Parathyroid adenoma (tissue), 2 donors: ENCODE data around the gene SUCLA2.
"Not testable (repeated sequence)": the region's sequence is repeated elsewhere in the genome, so short reads cannot be mapped to it uniquely, and the experiment has no call there.

ENCODE experiments used
- H2AFZ ChIP-seq: fragments of 300-600 bp; sonication (generic); one replicate; pipeline ENCODE4 v1.7.0; 2017; ENCODE audit warnings: antibody characterized with exemption, mild to moderate bottlenecking
- H3K27ac ChIP-seq: fragments of 300-600 bp; sonication (generic); one replicate; pipeline ENCODE4 v1.7.0; 2017
- H3K27me3 ChIP-seq: fragments of 300-600 bp; sonication (generic); one replicate; pipeline ENCODE4 v1.7.0; 2017; ENCODE audit warnings: low read length; ENCODE audit not compliant: control insufficient read depth, insufficient read depth
- H3K36me3 ChIP-seq: fragments of 300-600 bp; sonication (generic); one replicate; pipeline ENCODE4 v1.7.0; 2017; ENCODE audit warnings: low read length; ENCODE audit not compliant: control insufficient read depth, insufficient read depth
- H3K4me1 ChIP-seq: fragments of 300-600 bp; sonication (generic); one replicate; pipeline ENCODE4 v1.7.0; 2017; ENCODE audit warnings: control low read depth
- H3K4me2 ChIP-seq: fragments of 300-600 bp; sonication (generic); one replicate; pipeline ENCODE4 v1.7.0; 2017; ENCODE audit warnings: low read length
- H3K4me3 ChIP-seq: fragments of 300-600 bp; sonication (generic); one replicate; pipeline ENCODE4 v1.7.0; 2017; ENCODE audit warnings: low read depth, low read length
- H3K79me2 ChIP-seq: fragments of 300-600 bp; sonication (generic); one replicate; pipeline ENCODE4 v1.7.0; 2017; ENCODE audit warnings: control low read depth
- H3K9ac ChIP-seq: fragments of 300-600 bp; sonication (generic); one replicate; pipeline ENCODE4 v1.7.0; 2017; ENCODE audit warnings: mild to moderate bottlenecking
- H3K9me3 ChIP-seq: fragments of 300-600 bp; sonication (generic); one replicate; pipeline ENCODE4 v1.7.0; 2017; ENCODE audit warnings: low read length; ENCODE audit not compliant: control insufficient read depth
- TF ChIP-seq, protein P1 (sequence below): fragments of 300-600 bp; sonication (generic); IDR thresholded peaks from one replicate; pipeline ENCODE4 v1.7.0; 2017; ENCODE audit warnings: antibody characterized with exemption, mild to moderate bottlenecking
- donor health status: primary hyperparathyroidism.

SUCLA2 gene

DNA sequence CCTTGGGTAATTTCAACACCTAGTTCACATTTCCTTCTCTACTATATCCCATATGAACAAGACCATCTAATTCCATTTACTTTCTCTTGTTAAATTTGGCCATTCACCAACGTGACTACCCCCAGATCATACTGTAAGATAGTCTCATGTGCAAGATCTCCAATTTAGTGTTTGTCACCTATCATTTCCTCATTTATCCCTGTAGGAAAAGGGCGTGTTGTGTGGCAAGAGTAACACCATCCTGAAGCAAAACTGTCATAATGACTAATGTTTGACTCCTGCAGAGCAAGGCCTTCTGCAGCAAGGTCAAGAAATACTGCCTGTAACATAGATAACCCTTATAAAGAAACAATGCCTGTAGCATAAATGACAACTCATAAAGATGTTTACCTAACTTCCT, 51.3 kb downstream of the SUCLA2 start:
- no peaks in the 10 kb centered on the region for H3K27me3 ChIP-seq
- no peak overlapping the region for H2AFZ ChIP-seq
- H3K79me2 ChIP-seq, result no peaks in the 10 kb centered on the region
- H3K36me3 ChIP-seq, result no peaks in the 10 kb centered on the region
- H3K4me1 ChIP-seq, result no peaks in the 10 kb centered on the region
- no peaks in the 10 kb centered on the region for H3K9me3 ChIP-seq
- H3K9ac ChIP-seq, result no peak overlapping the region
- H3K27ac ChIP-seq, result no peak overlapping the region
- TF ChIP-seq, protein P1, sequence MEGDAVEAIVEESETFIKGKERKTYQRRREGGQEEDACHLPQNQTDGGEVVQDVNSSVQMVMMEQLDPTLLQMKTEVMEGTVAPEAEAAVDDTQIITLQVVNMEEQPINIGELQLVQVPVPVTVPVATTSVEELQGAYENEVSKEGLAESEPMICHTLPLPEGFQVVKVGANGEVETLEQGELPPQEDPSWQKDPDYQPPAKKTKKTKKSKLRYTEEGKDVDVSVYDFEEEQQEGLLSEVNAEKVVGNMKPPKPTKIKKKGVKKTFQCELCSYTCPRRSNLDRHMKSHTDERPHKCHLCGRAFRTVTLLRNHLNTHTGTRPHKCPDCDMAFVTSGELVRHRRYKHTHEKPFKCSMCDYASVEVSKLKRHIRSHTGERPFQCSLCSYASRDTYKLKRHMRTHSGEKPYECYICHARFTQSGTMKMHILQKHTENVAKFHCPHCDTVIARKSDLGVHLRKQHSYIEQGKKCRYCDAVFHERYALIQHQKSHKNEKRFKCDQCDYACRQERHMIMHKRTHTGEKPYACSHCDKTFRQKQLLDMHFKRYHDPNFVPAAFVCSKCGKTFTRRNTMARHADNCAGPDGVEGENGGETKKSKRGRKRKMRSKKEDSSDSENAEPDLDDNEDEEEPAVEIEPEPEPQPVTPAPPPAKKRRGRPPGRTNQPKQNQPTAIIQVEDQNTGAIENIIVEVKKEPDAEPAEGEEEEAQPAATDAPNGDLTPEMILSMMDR, result no peak
- no peak overlapping the region for H3K4me3 ChIP-seq
- H3K4me2 ChIP-seq, result no peak overlapping the region

DNA sequence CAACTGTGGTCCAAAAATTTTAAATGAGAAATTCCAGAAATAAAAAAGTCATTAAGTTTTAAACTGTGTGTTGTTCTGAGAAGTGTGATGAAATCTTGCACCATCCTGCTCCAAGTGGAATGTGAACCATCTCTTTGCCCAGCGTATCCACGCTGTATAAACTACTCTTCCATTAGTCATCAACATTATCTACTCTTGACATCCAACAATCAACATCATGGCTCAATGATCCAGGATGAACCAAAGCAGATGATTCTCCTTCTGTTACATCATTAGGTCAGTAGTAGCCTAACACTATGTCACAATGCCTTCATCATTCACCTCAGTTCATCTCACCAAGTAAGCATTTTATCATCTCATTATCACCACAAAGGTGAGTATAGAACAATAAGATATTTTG, 55.3 kb downstream of the SUCLA2 start:
- TF ChIP-seq, protein P1, result no peak
- no peaks in the 10 kb centered on the region for H3K4me1 ChIP-seq
- no peak overlapping the region for H3K4me3 ChIP-seq
- H3K9ac ChIP-seq, result no peak overlapping the region
- H3K4me2 ChIP-seq, result no peak overlapping the region
- H3K79me2 ChIP-seq, result no peaks in the 10 kb centered on the region
- H2AFZ ChIP-seq, result no peak overlapping the region
- H3K27ac ChIP-seq, result no peak overlapping the region
- H3K27me3 ChIP-seq, result no peaks in the 10 kb centered on the region
- H3K9me3 ChIP-seq, result no peaks in the 10 kb centered on the region
- no peaks in the 10 kb centered on the region for H3K36me3 ChIP-seq

DNA sequence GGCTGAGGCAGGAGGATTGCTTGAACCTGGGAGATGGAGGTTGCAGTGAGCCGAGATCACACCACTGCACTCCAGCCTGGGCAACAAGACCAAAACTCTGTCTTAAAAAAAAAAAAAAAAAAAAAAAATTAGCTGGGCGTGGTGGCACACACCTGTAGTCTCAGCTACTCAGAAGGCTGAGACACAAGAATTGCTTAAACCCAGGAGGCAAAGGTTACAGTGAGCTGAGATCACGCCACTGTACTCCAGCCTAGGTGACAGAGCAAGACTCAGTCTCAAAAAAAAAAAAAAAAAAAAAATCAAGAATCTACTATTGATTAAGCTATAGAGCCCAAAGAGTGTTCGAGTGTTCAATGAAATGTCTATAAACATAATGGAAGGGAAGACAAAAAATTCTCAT, 55.9 kb downstream of the SUCLA2 start:
- H3K79me2 ChIP-seq, H3K4me3 ChIP-seq, H3K4me2 ChIP-seq, H3K27me3 ChIP-seq, H3K9ac ChIP-seq, H3K36me3 ChIP-seq, H3K27ac ChIP-seq, H2AFZ ChIP-seq, H3K4me1 ChIP-seq, H3K9me3 ChIP-seq: not testable (repeated sequence)

DNA sequence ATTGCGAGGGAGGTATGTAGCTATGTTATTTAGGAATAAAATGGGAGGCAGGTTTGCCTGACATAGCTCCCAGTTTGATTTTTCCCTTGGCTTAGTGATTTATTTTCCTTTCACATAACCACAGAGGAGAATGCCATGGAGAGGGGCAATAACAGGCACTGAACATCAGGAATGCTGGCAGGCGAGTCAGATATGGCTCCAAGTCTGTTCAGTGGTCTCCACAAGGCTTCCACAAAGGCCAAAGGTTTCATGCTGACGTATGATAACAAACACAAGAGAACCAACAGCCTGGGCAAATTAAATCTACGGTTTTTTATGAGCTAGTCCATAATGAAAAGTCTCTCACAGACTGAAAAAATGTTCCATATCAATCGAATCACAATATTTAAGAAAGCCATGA, 66.7 kb downstream of the SUCLA2 start:
- H3K27ac ChIP-seq, result no peak overlapping the region
- no peak overlapping the region for H3K9ac ChIP-seq
- H3K36me3 ChIP-seq, result no peaks in the 10 kb centered on the region
- no peaks in the 10 kb centered on the region for H3K4me1 ChIP-seq
- H3K9me3 ChIP-seq, result no peaks in the 10 kb centered on the region
- no peak overlapping the region for H3K4me2 ChIP-seq
- H3K4me3 ChIP-seq, result no peak overlapping the region
- TF ChIP-seq, protein P1, result no peak
- no peak overlapping the region for H2AFZ ChIP-seq
- no peaks in the 10 kb centered on the region for H3K79me2 ChIP-seq
- no peaks in the 10 kb centered on the region for H3K27me3 ChIP-seq

DNA sequence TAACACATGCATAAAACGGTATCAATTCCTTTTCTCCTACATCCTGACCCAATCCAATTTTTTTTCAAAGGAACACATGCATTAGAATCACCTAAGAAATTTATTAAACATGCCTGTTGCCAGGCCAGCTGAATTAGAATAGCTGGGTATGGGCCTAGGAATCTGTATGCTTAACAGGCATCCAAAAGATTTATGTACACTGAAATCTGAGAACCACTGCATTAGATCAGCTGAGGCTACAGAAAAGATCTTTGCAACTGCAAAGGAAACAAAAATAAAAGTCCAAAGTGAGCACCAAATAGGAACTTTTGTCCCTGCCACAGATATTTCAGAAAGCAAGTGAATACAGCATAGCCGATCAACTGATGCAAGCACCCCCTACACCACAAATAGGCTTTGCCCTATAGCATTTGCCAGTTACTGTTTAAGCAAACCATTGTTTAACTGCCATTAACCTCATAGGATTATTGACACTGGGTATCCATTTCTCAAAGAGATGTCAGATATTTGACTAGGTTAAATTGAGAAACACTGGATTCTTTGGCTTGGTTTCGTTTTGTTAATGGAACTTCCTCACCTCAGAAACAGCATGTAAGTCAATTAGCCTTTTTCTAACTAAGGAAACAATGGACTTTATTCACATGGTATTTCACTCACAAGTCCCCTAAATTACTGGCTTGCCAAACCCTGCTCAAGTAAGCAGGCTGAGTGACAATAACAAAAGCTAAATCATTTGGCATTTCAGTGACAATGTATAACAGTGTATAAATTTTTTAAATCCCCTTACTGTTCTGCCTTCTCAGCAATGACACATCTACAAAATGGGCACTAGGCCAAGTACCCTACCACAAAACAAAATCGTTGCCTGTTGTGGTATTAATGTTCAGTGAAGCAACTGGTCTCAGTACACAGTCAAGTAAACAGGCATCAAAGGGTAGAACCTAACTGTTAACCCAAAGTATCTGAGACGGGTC, 67.8 kb downstream of the SUCLA2 start:
- Histone ChIP-seq H3K27me3 (no peaks in the 10 kb centered on the region), H3K36me3 (no peaks in the 10 kb centered on the region), H3K4me1 (no peaks in the 10 kb centered on the region), H3K79me2 (no peaks in the 10 kb centered on the region), H3K27ac (no peak overlapping the region), H3K4me2 (no peak overlapping the region), H2AFZ (no peak overlapping the region), H3K9ac (no peak overlapping the region), H3K4me3 (no peak overlapping the region), H3K9me3 (no peaks in the 10 kb centered on the region)
- TF ChIP-seq, protein P1, result no peak
